Subcutaneous abdominal adipose tissue (tissue), 5 donors: ENCODE results near the gene HMCN1.

Source experiments
- H3K27ac ChIP-seq: one replicate; pipeline ENCODE4 v1.7.0; 2013; ENCODE audit warnings: low read depth, mild to moderate bottlenecking, inconsistent platforms, low read length, moderate library complexity
- H3K27me3 ChIP-seq, 5 donors: one replicate each; pipeline ENCODE4 v1.7.0; 2013; ENCODE audit warnings: low read length in 5 of 5, inconsistent platforms in 1 of 5; ENCODE audit not compliant: control insufficient read depth in 5 of 5, insufficient read depth in 4 of 5
- H3K36me3 ChIP-seq, 5 donors: one replicate each; pipeline ENCODE4 v1.7.0; 2013; ENCODE audit warnings: low read length in 5 of 5; ENCODE audit not compliant: control insufficient read depth in 5 of 5, insufficient read depth in 5 of 5
- H3K4me1 ChIP-seq, 5 donors: one replicate each; pipeline ENCODE4 v1.7.0; 2013; ENCODE audit warnings: low read length in 5 of 5, mild to moderate bottlenecking in 3 of 5, moderate library complexity in 1 of 5; ENCODE audit not compliant: control insufficient read depth in 5 of 5, insufficient read depth in 5 of 5
- H3K4me3 ChIP-seq, 5 donors: one replicate each; pipeline ENCODE4 v1.7.0; 2013; ENCODE audit warnings: low read length in 5 of 5, low read depth in 1 of 5
- H3K9ac ChIP-seq, 5 donors: one replicate each; pipeline ENCODE4 v1.7.0; 2013; ENCODE audit warnings: low read length in 5 of 5, mild to moderate bottlenecking in 4 of 5, moderate library complexity in 3 of 5
- H3K9me3 ChIP-seq, 5 donors: one replicate each; pipeline ENCODE4 v1.7.0; 2013; ENCODE audit warnings: low read length in 5 of 5; ENCODE audit not compliant: control insufficient read depth in 5 of 5
- donor health status: healthy.
- donor health status: healthy.
- donor health status: healthy.
- donor health status: healthy.
- donor health status: healthy.

HMCN1 gene

DNA sequence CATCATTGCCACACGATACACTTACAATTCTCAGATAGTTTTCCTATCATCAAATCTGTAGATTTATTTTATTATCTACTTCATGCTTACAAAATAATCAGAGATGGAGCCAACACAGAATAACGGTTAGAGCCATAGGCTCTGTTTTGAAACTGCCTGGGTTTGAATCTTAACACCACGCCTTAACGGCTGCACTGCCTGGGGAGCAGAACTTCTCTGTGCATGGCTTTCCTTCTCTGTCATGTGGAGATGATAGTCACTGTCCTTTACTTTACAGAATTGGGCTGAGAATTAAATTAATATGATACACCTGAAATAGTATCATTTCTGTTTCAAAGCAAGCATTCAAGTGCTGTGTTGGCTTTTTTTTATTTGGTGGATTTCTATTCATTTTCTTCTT lies 177.8 kb downstream of the HMCN1 start:
- Histone ChIP-seq H3K36me3 (peaks cover 0 to 5% (median 0%) of the 10 kb centered on the region in 5 donors), H3K4me3 (no peak overlapping the region), H3K9me3 (no peaks in the 10 kb centered on the region), H3K27me3 (no peaks in the 10 kb centered on the region), H3K27ac (no peak overlapping the region), H3K9ac (no peak overlapping the region), H3K4me1 (no peaks in the 10 kb centered on the region)

DNA sequence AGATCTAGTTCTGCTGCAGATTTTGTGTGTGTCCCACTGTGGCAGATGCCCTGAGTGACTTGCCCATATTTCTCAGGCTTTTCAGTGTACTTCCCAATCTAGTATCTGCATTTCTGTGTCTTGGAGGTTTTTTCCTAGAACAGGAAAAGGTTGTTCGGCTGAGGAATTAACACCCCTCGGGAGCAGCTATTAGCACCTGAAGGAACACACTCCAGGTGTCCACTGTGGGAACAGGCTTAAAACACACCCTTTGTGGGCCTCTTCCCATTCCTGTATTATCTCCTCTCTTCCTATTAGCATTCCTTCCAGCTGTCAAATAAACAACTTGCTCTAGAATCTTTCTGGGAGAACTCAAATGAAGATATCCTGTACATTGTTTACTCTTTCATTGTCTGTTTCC lies 178.3 kb downstream of the HMCN1 start:
- no peaks in the 10 kb centered on the region for H3K9me3 ChIP-seq
- no peak overlapping the region for H3K9ac ChIP-seq
- H3K27me3 ChIP-seq: no peaks in the 10 kb centered on the region
- H3K36me3 ChIP-seq: peaks cover 0 to 5% (median 0%) of the 10 kb centered on the region in 5 donors
- no peak overlapping the region for H3K4me3 ChIP-seq
- H3K27ac ChIP-seq: no peak overlapping the region
- H3K4me1 ChIP-seq: no peaks in the 10 kb centered on the region

DNA sequence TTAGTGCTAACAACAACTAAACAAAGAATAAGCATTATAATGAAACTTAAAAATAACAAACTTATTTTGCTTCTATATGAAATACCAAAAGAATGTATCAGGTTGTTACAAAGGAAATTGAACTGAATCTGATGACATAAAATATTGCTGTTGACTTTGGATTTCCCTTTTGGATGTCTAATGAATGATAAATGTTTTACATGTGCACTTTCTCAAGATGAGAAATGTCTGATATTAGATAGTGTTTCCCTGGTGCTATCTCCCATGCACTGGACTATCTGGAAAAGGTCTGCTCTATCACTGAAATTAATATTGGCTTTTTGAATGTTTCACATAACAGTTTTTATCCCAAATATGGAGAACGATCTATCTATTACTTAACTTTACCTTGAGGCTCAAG lies 179.9 kb downstream of the HMCN1 start:
- H3K27ac ChIP-seq: no peak overlapping the region
- no peak overlapping the region for H3K4me3 ChIP-seq

DNA sequence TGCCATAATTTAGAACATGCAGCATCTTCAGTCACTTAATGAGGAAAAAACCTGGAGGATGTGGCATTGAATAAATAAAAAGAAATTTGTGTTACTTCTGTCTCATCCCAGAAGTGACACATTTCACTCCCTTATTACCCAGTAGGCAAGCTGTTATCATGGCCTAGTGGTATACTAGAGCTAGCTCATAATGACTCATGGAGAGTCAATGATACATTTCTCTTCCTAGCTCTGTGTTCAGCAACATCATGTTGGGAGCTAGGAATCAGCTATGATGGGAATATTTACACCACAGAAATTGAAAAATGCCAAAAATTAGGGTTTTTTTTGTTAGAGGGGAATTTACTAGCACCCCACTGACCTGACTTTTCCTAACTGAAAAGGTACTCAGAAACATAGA lies 182.7 kb downstream of the HMCN1 start:
- no peaks in the 10 kb centered on the region for H3K9me3 ChIP-seq
- no peak overlapping the region for H3K4me3 ChIP-seq
- H3K36me3 ChIP-seq: peaks cover 0 to 2% (median 0%) of the 10 kb centered on the region in 5 donors
- no peaks in the 10 kb centered on the region for H3K27me3 ChIP-seq
- H3K4me1 ChIP-seq: no peaks in the 10 kb centered on the region
- no peak overlapping the region for H3K27ac ChIP-seq
- no peak overlapping the region for H3K9ac ChIP-seq

More for the DNA sequence above, 179.9 kb downstream of the HMCN1 start:
- Histone ChIP-seq H3K9me3 (no peaks in the 10 kb centered on the region), H3K9ac (no peak overlapping the region), H3K36me3 (peaks cover 0 to 5% (median 0%) of the 10 kb centered on the region in 5 donors), H3K27me3 (no peaks in the 10 kb centered on the region), H3K4me1 (no peaks in the 10 kb centered on the region)

DNA sequence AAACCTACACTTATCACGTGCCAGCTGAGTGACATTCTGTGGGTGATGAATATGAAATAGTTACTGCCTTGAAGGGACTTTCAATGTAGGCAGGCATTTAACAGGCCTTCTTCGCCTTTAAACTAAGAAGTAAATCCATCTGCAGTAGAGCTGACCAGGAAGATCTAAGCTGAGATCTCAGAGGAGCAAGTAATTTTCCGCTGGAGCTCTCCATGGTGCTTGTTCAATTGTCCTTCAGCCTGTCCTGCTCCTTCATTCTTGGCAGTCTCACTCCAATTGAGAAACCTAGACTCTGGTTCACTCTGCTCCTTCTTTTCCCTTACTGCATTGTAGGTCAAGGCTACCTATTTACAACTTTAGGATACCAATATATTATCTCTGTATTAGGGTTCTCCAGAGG lies 183.5 kb downstream of the HMCN1 start:
- Histone ChIP-seq H3K9ac (no peak overlapping the region), H3K4me3 (no peak overlapping the region), H3K27me3 (no peaks in the 10 kb centered on the region)

DNA sequence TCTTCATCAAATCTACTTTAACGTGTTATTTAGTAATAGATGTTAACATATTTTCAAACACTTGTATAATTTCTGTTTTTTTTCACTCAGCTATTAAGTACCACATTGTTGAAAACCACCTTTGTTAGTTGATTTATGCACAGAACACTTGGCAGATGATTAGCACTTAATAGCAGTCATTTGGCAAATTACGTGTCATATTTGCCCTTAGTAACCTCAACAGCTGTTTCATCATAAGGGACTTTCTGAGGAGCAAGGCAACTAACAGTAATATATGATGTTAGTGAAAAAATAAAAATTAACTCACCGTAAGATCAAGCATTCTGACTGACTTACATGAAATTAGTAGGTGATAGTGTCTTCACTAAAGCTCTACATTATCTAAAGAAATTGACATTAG lies 186.4 kb downstream of the HMCN1 start:
- no peaks in the 10 kb centered on the region for H3K27me3 ChIP-seq
- no peaks in the 10 kb centered on the region for H3K4me1 ChIP-seq
- H3K36me3 ChIP-seq: peaks cover 0 to 1% (median 0%) of the 10 kb centered on the region in 5 donors
- H3K9ac ChIP-seq: no peak overlapping the region
- H3K4me3 ChIP-seq: no peak overlapping the region
- H3K27ac ChIP-seq: no peak overlapping the region
- no peaks in the 10 kb centered on the region for H3K9me3 ChIP-seq

More for the DNA sequence above, 183.5 kb downstream of the HMCN1 start:
- Histone ChIP-seq H3K36me3 (no peaks in the 10 kb centered on the region), H3K27ac (no peak overlapping the region), H3K9me3 (no peaks in the 10 kb centered on the region), H3K4me1 (no peaks in the 10 kb centered on the region)

DNA sequence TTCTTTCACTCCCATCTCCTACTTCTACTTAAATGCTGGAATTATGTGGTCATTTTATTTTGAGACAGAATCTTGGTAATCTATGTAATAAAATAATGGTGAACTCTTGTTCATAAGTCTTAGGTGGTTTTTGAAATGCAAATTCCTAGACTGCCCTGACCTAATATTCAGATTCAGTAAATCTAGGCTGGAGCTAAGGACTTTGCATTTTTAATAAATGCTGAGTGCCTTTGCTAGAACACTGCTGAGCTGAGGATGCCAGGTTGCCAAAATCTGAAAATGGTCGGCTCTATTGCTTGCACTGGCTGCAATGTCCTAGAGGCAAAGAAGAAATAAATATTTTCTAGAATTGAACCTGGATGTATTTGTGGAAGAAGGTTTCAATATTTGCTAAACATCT lies 187.4 kb downstream of the HMCN1 start:
- no peaks in the 10 kb centered on the region for H3K9me3 ChIP-seq
- H3K27ac ChIP-seq: no peak overlapping the region
- H3K9ac ChIP-seq: no peak overlapping the region
- peaks cover 0 to 4% (median 0%) of the 10 kb centered on the region in 5 donors for H3K36me3 ChIP-seq
- no peaks in the 10 kb centered on the region for H3K27me3 ChIP-seq
- H3K4me3 ChIP-seq: no peak overlapping the region
- no peaks in the 10 kb centered on the region for H3K4me1 ChIP-seq

DNA sequence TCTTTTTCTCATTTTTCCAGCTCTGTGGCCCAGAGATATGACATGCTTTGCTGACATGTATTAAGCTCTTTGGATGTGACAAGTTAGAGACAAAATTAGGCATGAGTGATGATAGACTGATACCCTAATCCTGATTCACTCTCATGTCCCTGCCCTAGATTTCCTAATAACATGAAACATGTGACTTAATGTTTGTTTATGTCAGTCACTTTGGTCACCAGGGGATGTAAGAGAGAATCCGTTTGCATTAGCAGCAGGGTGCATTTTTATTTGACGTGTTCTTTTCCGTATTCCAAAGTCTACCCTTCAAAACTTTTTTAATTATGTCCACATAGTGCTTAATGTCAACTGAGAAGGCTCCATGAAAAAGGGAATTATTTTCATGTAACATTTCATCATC lies 192.4 kb downstream of the HMCN1 start:
- H3K4me1 ChIP-seq: no peaks in the 10 kb centered on the region
- H3K27ac ChIP-seq: no peak overlapping the region
- H3K36me3 ChIP-seq: peaks cover 0 to 4% (median 0%) of the 10 kb centered on the region in 5 donors
- H3K9ac ChIP-seq: no peak overlapping the region
- no peaks in the 10 kb centered on the region for H3K27me3 ChIP-seq
- no peak overlapping the region for H3K4me3 ChIP-seq
- H3K9me3 ChIP-seq: no peaks in the 10 kb centered on the region

DNA sequence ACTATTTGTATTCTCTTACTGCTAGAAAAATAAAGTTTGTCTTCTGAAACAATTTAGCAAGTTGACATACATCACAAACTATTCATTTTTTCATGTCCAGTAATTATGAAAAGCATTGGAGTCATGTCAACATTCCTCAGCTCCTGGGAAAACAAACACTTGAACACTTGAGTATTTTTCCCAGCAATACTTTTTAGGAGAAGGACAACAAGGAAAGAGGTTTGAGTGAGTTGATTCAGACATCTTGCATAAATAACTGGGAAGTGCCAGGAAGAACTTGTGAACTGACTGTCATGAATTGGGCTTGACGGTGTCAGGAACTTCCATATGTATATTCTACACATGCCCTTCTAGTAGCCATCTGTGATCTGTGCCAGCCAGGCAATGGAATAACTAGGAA lies 195.6 kb downstream of the HMCN1 start:
- peaks cover 0 to 6% (median 0%) of the 10 kb centered on the region in 5 donors for H3K36me3 ChIP-seq
- H3K9me3 ChIP-seq: no peaks in the 10 kb centered on the region
- H3K27me3 ChIP-seq: no peaks in the 10 kb centered on the region
- H3K9ac ChIP-seq: no peak overlapping the region
- no peaks in the 10 kb centered on the region for H3K4me1 ChIP-seq
- H3K4me3 ChIP-seq: no peak overlapping the region
- no peak overlapping the region for H3K27ac ChIP-seq

GRCh38 chr1:185931438-185931837 lies 197.2 kb downstream of the HMCN1 start:
- Histone ChIP-seq H3K9ac (no peak overlapping the region), H3K27me3 (no peaks in the 10 kb centered on the region), H3K4me3 (no peak overlapping the region), H3K4me1 (no peaks in the 10 kb centered on the region), H3K9me3 (no peaks in the 10 kb centered on the region), H3K27ac (no peak overlapping the region), H3K36me3 (peaks cover 0 to 3% (median 0%) of the 10 kb centered on the region in 5 donors)

DNA sequence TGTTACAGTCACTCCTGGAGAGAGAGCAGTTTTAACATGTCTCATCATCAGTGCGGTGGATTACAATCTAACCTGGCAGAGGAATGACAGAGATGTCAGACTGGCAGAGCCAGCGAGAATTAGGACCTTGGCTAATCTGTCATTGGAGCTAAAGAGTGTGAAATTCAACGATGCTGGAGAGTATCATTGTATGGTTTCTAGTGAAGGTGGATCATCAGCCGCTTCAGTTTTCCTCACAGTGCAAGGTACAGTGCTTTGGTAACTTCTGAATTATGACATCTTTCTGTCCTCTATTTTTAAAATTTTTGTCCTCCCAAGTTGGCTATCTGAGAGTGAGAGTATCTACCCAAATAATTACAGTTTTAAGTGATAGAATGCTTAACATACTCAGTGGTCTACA lies 199.4 kb downstream of the HMCN1 start:
- Histone ChIP-seq H3K27ac (no peak overlapping the region), H3K9ac (no peak overlapping the region), H3K27me3 (no peaks in the 10 kb centered on the region), H3K4me3 (no peak overlapping the region), H3K36me3 (peaks cover 0 to 3% (median 0%) of the 10 kb centered on the region in 5 donors), H3K9me3 (peaks cover 0 to 5% (median 0%) of the 10 kb centered on the region in 5 donors), H3K4me1 (peaks cover 0 to 4% (median 0%) of the 10 kb centered on the region in 5 donors)
